GM19351 (cell line): Measurements from ENCODE around the gene WFDC11.
"Not testable (repeated sequence)": the region's sequence is repeated elsewhere in the genome, so short reads cannot be mapped to it uniquely, and the experiment has no call there.

ENCODE experiments used
- ATAC-seq: cut with Tn5 transposase; IDR thresholded peaks from one replicate; pipeline ENCODE4 v1.9.1; 2021; ENCODE audit warnings: mild to moderate bottlenecking, moderate library complexity; ENCODE audit not compliant: unreplicated experiment

Gene WFDC11

GRCh38 chr20:45670139-45670538, at the start of gene WFDC11:
TSS of gene WFDC11 (minus strand) at chr20:45670239. CDS start at chr20:45650600, 19,639 bp downstream.
- ATAC-seq = no peak

GRCh38 chr20:45716141-45716688, 46.2 kb upstream of the WFDC11 start:
- not testable (repeated sequence) for ATAC-seq

GRCh38 chr20:45704969-45705637, 35.1 kb upstream of the WFDC11 start, which contains the start of gene WFDC10B:
TSS of gene WFDC10B (minus strand) at chr20:45705019. CDS start at chr20:45685992, 19,027 bp downstream.
- ATAC-seq = no peak

GRCh38 chr20:45701873-45702272, 31.8 kb upstream of the WFDC11 start, which contains the start of gene WFDC13:
TSS of gene WFDC13 (plus strand) at chr20:45702038. CDS start at chr20:45702124, 86 bp downstream.
- no peak for ATAC-seq

GRCh38 chr20:45701104-45701503, 31.1 kb upstream of the WFDC11 start:
- peak; percentile 49 for ATAC-seq

- ATAC-seq = no peak
These were observed 25.5 kb upstream of the WFDC11 start for GRCh38 chr20:45695496-45695895.

- ATAC-seq = not testable (repeated sequence)
These were observed 23.3 kb upstream of the WFDC11 start for GRCh38 chr20:45693346-45693745.

GRCh38 chr20:45685896-45686295, 15.9 kb upstream of the WFDC11 start:
- ATAC-seq = no peak

GRCh38 chr20:45679650-45680049, 9.6 kb upstream of the WFDC11 start:
- no peak for ATAC-seq

- ATAC-seq = no peak
These were observed 2.7 kb upstream of the WFDC11 start for GRCh38 chr20:45672765-45673164.

GRCh38 chr20:45657038-45657437, 13.0 kb downstream of the WFDC11 start:
- not testable (repeated sequence) for ATAC-seq

- ATAC-seq = not testable (repeated sequence)
These were observed 18.3 kb downstream of the WFDC11 start for GRCh38 chr20:45651726-45652125.

- no peak for ATAC-seq
These were observed 20.7 kb downstream of the WFDC11 start for GRCh38 chr20:45649312-45649863.

GRCh38 chr20:45647441-45648050, 22.5 kb downstream of the WFDC11 start:
- no peak for ATAC-seq

- ATAC-seq = no peak
These were observed 23.2 kb downstream of the WFDC11 start for GRCh38 chr20:45646875-45647274.

- not testable (repeated sequence) for ATAC-seq
These were observed 24.2 kb downstream of the WFDC11 start for GRCh38 chr20:45645869-45646268.

GRCh38 chr20:45641076-45641475, 29.0 kb downstream of the WFDC11 start:
- not testable (repeated sequence) for ATAC-seq

- ATAC-seq = no peak
These were observed 30.4 kb downstream of the WFDC11 start for GRCh38 chr20:45639687-45640086.

- ATAC-seq = no peak
These were observed 33.5 kb downstream of the WFDC11 start for GRCh38 chr20:45636513-45636912.

- ATAC-seq = no peak
These were observed 38.9 kb downstream of the WFDC11 start, which contains the start of gene WFDC9 for GRCh38 chr20:45631184-45631583. TSS of gene WFDC9 (minus strand) at chr20:45631284. CDS start at chr20:45610181, 21,103 bp downstream.

GRCh38 chr20:45630371-45630770, 39.7 kb downstream of the WFDC11 start:
- ATAC-seq = no peak
